ENCODE measurements around the gene WWTR1.

WWTR1 gene

GRCh38 chr3:149583921-149584635, 73.7 kb downstream of the WWTR1 start:
- no peak for TF ChIP-seq POLR2A (IDR thresholded peaks at IDR 0.05; ENCODE audit: low read depth, low read length)
- DNase-seq (ENCODE audit: insufficient read length, low spot score) = no peak
- FAIRE-seq = no peak

DNA sequence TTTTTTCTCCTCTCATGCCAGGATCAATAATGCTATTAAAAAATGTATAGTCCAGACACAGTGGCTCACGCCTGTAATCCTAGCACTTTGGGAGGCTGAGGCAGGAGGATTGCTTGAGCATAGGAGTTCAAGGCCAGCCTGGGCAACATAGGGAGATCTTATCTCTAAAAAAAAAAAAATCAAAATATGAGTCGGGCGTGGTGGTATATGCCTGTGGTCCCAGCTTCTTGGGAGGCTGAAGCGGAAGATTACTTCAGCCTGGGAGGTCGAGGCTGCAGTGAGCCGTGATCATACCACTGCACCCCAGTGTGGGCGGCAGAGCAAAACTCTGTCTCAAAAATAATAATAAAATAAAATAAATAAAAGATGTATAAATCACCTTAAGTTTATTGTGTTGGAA, 75.4 kb downstream of the WWTR1 start:
- no peak for FAIRE-seq
- TF ChIP-seq POLR2A (IDR thresholded peaks at IDR 0.05; ENCODE audit: low read depth, low read length) = no peak

DNA sequence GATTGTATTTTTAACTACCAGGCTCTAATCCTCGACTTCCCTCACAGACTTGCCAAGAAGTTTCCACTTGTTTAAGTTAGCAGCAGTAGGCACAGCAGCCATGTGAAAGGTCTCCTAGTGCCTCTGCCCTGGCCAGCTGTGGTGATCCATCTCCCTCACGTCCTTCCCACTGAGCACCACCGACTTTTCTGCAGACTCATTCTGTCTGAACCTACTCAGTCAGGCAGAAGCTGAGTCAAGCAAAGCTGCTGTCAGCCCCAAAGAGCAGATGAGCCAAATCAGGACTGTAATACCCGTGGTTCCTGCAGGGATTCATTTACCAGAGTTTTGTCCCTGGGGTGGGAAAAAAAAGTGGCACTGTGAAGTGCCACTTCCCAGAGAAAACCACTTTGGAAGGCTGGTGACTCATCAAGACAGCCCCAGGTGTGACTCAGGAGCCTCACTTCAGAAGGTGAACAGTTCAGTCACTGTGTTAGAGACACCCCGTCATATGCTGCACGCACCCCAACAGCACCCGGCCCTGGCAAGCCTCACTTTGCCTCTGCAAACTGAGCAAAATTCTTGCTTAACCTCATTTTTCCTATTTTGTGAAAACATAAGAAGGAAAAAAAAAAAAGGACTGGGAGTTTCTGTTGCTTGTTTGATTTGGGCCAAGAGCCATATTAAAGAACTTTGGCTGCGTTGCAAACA, 76.0 kb downstream of the WWTR1 start:
- FAIRE-seq (peak; percentile 90), DNase-seq (ENCODE audit: insufficient read length, low spot score) (no peak)
- TF ChIP-seq POLR2A (IDR thresholded peaks at IDR 0.05; ENCODE audit: low read depth, low read length) = no peak

More for the DNA sequence above, 75.4 kb downstream of the WWTR1 start:
- no peak for DNase-seq (ENCODE audit: insufficient read length, low spot score)

- no peak for FAIRE-seq
- no peak for TF ChIP-seq POLR2A (IDR thresholded peaks at IDR 0.05; ENCODE audit: low read depth, low read length)
- no peak for DNase-seq (ENCODE audit: insufficient read length, low spot score)
Measured at GRCh38 chr3:149581248-149581647, 76.6 kb downstream of the WWTR1 start.

- FAIRE-seq = peak; percentile 78
- TF ChIP-seq POLR2A (IDR thresholded peaks at IDR 0.05; ENCODE audit: low read depth, low read length) = no peak
- DNase-seq (ENCODE audit: insufficient read length, low spot score) = no peak
Measured at GRCh38 chr3:149579838-149580542, 77.8 kb downstream of the WWTR1 start.

DNA sequence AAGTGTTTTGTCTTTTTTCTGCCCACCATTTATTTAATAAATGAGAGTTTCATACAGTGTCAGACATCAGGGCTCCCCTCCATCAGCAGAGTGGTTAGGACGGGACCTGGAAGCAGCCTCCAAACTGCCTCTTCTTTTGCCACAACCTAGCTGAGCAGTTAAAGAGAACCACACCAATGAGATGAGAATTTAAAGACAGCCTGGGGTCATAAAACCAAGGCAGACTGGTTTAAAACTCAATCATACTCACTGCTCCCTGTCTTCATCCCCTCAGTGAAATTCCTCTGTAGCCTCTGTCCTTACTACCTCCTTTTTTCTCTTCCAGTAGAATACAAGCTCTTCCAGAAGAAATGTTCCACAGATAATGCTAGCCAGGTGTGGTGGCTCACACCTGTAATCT, 78.7 kb downstream of the WWTR1 start:
- no peak for FAIRE-seq
- TF ChIP-seq POLR2A (IDR thresholded peaks at IDR 0.05; ENCODE audit: low read depth, low read length) = no peak
- no peak for DNase-seq (ENCODE audit: insufficient read length, low spot score)

DNA sequence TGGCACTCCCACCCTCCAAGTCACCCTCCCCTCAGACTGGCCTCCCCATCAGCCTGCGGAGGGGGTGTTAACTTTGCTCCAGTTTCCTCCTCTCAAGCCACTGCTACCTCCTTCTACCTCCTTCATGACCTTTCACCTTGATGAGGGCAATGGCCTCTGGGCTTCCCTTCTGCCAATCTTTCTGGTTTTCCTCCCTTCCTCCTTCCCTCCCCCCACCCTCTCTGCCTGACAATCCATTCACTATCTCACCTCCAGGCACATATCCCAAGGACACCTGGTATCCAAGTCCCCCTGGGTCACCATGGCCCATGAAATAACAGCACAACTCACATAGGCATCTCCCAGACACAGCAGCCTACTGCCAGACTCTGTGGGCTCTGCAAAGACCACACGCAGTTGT, 80.0 kb downstream of the WWTR1 start:
- FAIRE-seq (no peak), DNase-seq (ENCODE audit: insufficient read length, low spot score) (no peak)
- TF ChIP-seq POLR2A (IDR thresholded peaks at IDR 0.05; ENCODE audit: low read depth, low read length) = no peak

DNA sequence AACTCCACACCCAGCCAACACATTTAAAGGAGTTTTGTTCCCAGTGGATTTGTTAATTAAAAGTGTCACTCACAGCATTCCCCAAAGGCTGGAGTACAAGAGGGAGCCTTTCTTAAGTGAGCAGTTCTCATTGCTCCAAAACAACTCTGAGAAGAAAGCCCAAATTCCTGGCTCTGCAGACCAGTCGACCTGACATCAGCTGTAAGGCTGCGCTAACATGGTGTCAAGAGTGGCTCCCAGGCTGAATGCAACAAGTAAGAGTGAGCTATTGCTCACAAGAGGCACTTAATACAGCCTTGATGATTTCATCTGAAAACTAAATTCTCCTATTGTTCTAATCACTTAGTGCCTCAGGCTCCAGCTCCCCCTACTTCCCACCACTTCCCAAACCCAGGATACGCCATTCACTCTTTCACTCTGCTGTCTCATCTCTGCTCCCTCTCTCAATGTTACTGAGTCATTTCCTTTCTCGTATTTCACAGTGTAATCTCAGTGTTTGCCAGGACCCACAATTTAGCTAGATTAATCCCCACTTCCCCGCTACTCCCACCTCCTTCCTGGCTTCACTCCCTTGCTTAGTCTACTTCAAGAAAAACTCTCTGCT, 81.8 kb downstream of the WWTR1 start:
- DNase-seq (ENCODE audit: insufficient read length, low spot score) (no peak), FAIRE-seq (peak; percentile 87)
- TF ChIP-seq POLR2A (IDR thresholded peaks at IDR 0.05; ENCODE audit: low read depth, low read length) = no peak

DNA sequence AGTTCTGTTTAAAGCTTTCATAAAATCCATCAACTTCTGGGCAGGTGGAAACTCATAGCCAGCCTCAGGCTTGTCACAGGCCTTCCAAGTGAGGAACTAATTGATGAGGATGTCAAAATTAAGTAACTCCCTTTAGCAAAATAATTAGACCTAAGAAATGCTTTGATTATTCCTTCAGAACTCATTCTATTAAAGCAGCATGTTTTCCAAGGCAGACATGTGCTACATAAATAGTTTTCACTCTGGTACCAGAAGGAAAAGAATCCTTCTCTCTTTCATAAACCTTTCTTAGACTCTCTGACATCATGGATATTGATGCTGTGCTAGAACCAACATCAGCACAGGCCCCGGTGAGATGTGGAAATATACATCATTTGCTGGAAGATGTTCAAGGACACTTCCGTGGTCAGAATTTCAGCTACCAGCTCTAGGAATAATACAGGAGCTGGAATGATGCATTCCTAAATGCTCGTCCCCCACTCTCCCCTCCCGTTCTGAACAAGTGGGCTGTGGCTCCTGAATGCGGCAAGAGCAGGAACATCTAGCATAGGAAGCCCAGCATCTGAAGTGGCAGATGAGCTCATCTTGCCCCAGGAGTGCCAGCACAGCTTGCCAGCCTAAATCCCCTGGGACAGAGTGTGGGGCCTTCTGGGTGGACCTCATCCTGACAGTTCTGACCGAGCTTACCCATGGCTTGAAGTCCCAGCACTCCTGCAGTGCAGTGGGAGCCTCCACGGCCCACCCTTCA, 82.4 kb downstream of the WWTR1 start:
- peak; percentile 30; the same call in 1 of the 2 replicates for TF ChIP-seq POLR2A (IDR thresholded peaks at IDR 0.05; ENCODE audit: low read depth, low read length)
- FAIRE-seq (peak; percentile 91), DNase-seq (ENCODE audit: insufficient read length, low spot score) (no peak)

DNA sequence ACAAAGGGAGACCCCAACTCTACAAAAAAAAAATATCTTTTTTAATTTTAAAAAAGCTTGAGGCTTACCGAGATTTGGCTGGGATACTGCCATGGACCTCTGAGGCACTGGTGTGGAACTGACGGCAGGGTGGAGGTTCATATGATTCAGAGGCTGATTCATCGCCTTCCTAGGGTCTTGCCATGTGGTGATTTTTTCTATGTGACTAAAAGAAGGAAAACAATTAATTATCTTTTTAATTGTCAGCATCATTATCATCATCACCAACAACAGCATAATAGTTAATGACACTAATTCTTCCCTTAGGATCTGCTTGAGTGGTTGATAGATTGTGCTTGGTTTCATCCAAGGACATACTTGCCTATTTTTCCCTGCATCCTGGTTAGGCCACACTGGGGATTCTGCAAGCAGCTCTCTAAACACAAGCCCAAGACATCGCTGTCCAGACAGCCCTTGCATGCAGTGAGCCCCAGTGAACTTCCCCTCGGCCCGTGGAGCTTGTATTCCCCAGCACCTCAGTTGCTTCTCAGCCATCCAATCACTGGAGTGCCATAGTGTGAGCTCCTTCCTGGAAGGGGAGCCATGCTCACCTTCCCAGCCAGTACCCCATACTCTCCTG, 84.9 kb downstream of the WWTR1 start:
- FAIRE-seq = peak; percentile 87

DNA sequence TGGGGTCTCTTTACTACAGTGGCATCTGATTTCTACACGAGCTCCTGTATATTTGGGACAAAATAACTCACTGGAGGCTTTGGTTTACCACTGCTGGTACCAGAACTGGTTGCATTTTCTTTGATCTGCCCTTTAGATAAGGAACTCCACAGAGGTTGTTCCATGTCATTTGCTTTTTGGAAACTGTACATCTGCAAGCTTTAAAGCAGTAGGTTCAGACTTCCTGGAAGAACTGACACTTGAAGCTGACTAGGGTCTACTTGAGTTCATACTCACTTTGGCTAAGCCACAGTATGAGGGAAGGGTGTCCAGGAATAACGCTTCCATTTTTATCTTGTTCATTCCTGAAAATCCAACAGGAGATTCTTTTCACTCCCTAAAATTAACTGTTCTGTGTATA, 86.4 kb downstream of the WWTR1 start:
- FAIRE-seq (no peak), DNase-seq (ENCODE audit: insufficient read length, low spot score) (no peak)
- TF ChIP-seq POLR2A (IDR thresholded peaks at IDR 0.05; ENCODE audit: low read depth, low read length) = no peak

More for the DNA sequence above, 84.9 kb downstream of the WWTR1 start:
- no peak for DNase-seq (ENCODE audit: insufficient read length, low spot score)
- no peak for TF ChIP-seq POLR2A (IDR thresholded peaks at IDR 0.05; ENCODE audit: low read depth, low read length)

GRCh38 chr3:149570016-149570415, 87.8 kb downstream of the WWTR1 start:
- FAIRE-seq (no peak), DNase-seq (ENCODE audit: insufficient read length, low spot score) (no peak)
- TF ChIP-seq POLR2A (IDR thresholded peaks at IDR 0.05; ENCODE audit: low read depth, low read length) = no peak

DNA sequence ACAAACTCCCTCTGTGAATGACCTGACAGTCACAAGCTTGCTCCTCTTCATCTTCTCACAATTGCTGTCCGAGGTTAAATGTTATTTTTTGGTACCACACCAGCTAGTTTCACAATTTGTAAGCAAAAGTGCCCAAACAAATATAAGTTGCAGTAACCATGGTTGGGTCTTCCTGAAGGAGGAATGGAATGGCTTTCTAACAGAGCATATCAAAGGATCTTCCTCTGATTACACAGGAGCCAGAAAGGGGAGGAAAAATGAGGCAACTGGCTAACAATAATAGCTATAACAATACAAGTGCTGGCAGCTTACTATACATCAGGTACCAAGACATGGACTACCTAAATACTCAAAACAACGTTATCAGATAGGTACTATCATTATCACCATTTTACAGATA, 90.4 kb downstream of the WWTR1 start:
- TF ChIP-seq POLR2A (IDR thresholded peaks at IDR 0.05; ENCODE audit: low read depth, low read length) = no peak
- FAIRE-seq = no peak
- DNase-seq (ENCODE audit: insufficient read length, low spot score) = no peak

Data from H54 (cell line).